Right lobe of liver (tissue), 4 donors: ENCODE results near the gene RCOR3.

Experiments used
- POLR2A ChIP-seq: fragments of 450-650 bp; IDR thresholded peaks from one replicate; pipeline ENCODE4 v1.6.1; 2017; ENCODE audit warnings: antibody characterized with exemption, mild to moderate bottlenecking
- TF ChIP-seq, protein P1 (sequence below), 4 donors: fragments of 200-600 bp in 3 of 4; fragments of 450-650 bp in 1 of 4; IDR thresholded peaks; one replicate each; pipeline versions ENCODE4 v1.5.1 to v1.8.0; 2016 to 2022; ENCODE audit warnings: antibody characterized with exemption in 4 of 4, mild to moderate bottlenecking in 2 of 4
- donor health status: DM: no; HTN: no; CAD: no.
- donor health status: DM: no; HTN: no; CAD: no.
- donor health status: DM: no; HTN: yes; CAD: no.

DNA sequence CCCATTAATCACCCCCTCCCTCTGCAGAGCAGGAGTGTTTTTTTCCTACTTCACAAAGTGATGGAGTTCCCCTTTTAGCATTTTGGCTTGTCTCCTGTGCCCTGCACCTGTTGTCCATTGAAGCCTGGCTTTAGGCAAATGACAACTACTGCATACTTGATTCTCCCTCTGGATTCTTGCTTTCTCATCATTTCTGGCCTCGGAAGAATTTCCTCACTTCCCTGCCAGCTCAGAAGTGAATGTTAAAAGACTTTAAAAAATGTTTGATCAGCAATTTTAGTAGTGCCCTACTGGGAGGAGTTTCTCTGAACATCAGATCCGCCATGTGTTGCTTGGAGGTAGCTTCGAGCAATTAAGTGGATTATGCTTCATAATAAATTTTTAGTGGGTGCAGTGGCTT lies 28.1 kb downstream of the RCOR3 start:
- TF ChIP-seq, protein P1, sequence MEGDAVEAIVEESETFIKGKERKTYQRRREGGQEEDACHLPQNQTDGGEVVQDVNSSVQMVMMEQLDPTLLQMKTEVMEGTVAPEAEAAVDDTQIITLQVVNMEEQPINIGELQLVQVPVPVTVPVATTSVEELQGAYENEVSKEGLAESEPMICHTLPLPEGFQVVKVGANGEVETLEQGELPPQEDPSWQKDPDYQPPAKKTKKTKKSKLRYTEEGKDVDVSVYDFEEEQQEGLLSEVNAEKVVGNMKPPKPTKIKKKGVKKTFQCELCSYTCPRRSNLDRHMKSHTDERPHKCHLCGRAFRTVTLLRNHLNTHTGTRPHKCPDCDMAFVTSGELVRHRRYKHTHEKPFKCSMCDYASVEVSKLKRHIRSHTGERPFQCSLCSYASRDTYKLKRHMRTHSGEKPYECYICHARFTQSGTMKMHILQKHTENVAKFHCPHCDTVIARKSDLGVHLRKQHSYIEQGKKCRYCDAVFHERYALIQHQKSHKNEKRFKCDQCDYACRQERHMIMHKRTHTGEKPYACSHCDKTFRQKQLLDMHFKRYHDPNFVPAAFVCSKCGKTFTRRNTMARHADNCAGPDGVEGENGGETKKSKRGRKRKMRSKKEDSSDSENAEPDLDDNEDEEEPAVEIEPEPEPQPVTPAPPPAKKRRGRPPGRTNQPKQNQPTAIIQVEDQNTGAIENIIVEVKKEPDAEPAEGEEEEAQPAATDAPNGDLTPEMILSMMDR (IDR thresholded peaks at IDR 0.05) = no peak
- no peak for TF ChIP-seq POLR2A
